ENCODE results near the gene NRXN3. TPM values are rescaled to one million over a fixed set of nuclear protein-coding genes. Genes with fewer than 3 reads are reported as not detected.

Gene NRXN3
- total RNA-seq, 1 experiment from 2014 or later, result not detected

DNA sequence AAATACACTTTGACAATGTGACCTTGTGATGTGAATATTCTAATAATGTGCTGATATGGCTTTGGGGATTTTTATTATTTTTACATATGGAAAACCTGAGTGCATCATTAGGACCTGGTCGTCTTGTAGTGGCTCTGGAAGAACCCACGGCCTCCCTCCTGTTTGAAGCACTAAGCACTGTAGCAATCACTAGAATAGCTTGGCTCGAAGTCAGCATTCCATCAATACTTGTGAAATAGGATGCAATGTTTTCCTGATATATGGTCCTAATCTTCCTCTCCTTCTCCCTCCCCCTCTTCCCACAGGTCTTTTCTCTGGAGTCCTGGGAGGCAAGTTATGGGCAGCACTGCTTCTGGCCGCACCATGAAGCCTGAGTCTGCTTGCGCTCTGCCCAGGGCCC is 71.9 kb downstream of the NRXN3 start:
- H3K36me3 ChIP-seq (ENCODE audit: low read depth), result no peaks in the 10 kb centered on the region

DNA sequence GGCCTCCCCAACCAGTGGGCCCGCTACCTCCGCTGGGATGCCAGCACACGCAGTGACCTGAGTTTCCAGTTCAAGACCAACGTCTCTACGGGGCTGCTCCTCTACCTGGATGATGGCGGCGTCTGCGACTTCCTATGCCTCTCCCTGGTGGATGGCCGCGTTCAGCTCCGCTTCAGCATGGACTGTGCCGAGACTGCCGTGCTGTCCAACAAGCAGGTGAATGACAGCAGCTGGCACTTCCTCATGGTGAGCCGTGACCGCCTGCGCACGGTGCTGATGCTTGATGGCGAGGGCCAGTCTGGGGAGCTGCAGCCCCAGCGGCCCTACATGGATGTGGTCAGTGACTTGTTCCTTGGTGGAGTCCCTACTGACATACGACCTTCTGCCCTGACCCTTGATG is 73.0 kb downstream of the NRXN3 start:
- Histone ChIP-seq H3K4me2 (no peak overlapping the region), H3K9me3 (ENCODE audit: insufficient read depth, low read depth) (no peaks in the 10 kb centered on the region), H3K27me3 (ENCODE audit: insufficient read depth, low read depth) (peaks cover 86% of the 10 kb centered on the region), H3K4me3 (no peak overlapping the region), H3F3A (ENCODE audit: insufficient read depth, low read depth) (no peaks in the 10 kb centered on the region), H3K27ac (no peak overlapping the region), H3K9me2 (ENCODE audit: insufficient read depth) (no peaks in the 10 kb centered on the region), H3K4me1 (replicated peaks; ENCODE audit: insufficient read depth) (no peaks in the 10 kb centered on the region), H3K36me3 (ENCODE audit: low read depth) (no peaks in the 10 kb centered on the region), H2AFZ (no peak overlapping the region), H4K20me1 (ENCODE audit: insufficient read depth) (no peaks in the 10 kb centered on the region), H3K79me2 (ENCODE audit: low read depth) (no peaks in the 10 kb centered on the region)
- no TSS peak for BruUV-seq (replicated peaks)
- ChIA-PET CTCF (no interaction called here), POLR2A (ENCODE audit: unreplicated experiment) (no interaction called here)
- no peak for TF ChIP-seq EZH2 (IDR thresholded peaks at IDR 0.05; ENCODE audit: low read depth)
- TF ChIP-seq, protein P1, sequence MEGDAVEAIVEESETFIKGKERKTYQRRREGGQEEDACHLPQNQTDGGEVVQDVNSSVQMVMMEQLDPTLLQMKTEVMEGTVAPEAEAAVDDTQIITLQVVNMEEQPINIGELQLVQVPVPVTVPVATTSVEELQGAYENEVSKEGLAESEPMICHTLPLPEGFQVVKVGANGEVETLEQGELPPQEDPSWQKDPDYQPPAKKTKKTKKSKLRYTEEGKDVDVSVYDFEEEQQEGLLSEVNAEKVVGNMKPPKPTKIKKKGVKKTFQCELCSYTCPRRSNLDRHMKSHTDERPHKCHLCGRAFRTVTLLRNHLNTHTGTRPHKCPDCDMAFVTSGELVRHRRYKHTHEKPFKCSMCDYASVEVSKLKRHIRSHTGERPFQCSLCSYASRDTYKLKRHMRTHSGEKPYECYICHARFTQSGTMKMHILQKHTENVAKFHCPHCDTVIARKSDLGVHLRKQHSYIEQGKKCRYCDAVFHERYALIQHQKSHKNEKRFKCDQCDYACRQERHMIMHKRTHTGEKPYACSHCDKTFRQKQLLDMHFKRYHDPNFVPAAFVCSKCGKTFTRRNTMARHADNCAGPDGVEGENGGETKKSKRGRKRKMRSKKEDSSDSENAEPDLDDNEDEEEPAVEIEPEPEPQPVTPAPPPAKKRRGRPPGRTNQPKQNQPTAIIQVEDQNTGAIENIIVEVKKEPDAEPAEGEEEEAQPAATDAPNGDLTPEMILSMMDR (conservative IDR thresholded peaks at IDR 0.05), result no peak
- intact Hi-C loops (cut with micrococcal nuclease; ENCODE audit: unreplicated experiment), result no loop called here
- no peak for DNase-seq

More for the DNA sequence above, 71.9 kb downstream of the NRXN3 start:
- intact Hi-C loops (cut with micrococcal nuclease; ENCODE audit: unreplicated experiment), result no loop called here
- CTCF ChIA-PET, result no interaction called here
- H2AFZ ChIP-seq, result no peak overlapping the region
- no peaks in the 10 kb centered on the region for H3K79me2 ChIP-seq (ENCODE audit: low read depth)
- POLR2A ChIA-PET (ENCODE audit: unreplicated experiment), result no interaction called here
- H3K4me2 ChIP-seq, result no peak overlapping the region
- no peaks in the 10 kb centered on the region for H3K9me2 ChIP-seq (ENCODE audit: insufficient read depth)
- H4K20me1 ChIP-seq (ENCODE audit: insufficient read depth), result no peaks in the 10 kb centered on the region
- no peaks in the 10 kb centered on the region for H3K9me3 ChIP-seq (ENCODE audit: insufficient read depth, low read depth)
- no peak for TF ChIP-seq EZH2 (IDR thresholded peaks at IDR 0.05; ENCODE audit: low read depth)
- TF ChIP-seq, protein P1 (conservative IDR thresholded peaks at IDR 0.05), result no peak
- peaks cover 84% of the 10 kb centered on the region for H3K27me3 ChIP-seq (ENCODE audit: insufficient read depth, low read depth)
- no peak overlapping the region for H3K4me3 ChIP-seq
- DNase-seq, result no peak
- no TSS peak for BruUV-seq (replicated peaks)
- H3F3A ChIP-seq (ENCODE audit: insufficient read depth, low read depth), result no peaks in the 10 kb centered on the region
- H3K27ac ChIP-seq, result no peak overlapping the region
- H3K4me1 ChIP-seq (replicated peaks; ENCODE audit: insufficient read depth), result no peaks in the 10 kb centered on the region

- CTCF ChIA-PET, result no interaction called here
- Histone ChIP-seq H3K27ac (no peak overlapping the region), H4K20me1 (ENCODE audit: insufficient read depth) (no peaks in the 10 kb centered on the region), H3K27me3 (ENCODE audit: insufficient read depth, low read depth) (peaks cover 84% of the 10 kb centered on the region), H3K79me2 (ENCODE audit: low read depth) (no peaks in the 10 kb centered on the region), H3K4me3 (no peak overlapping the region), H3F3A (ENCODE audit: insufficient read depth, low read depth) (no peaks in the 10 kb centered on the region), H3K9me2 (ENCODE audit: insufficient read depth) (no peaks in the 10 kb centered on the region), H3K9me3 (ENCODE audit: insufficient read depth, low read depth) (no peaks in the 10 kb centered on the region), H2AFZ (no peak overlapping the region), H3K4me2 (no peak overlapping the region), H3K4me1 (replicated peaks; ENCODE audit: insufficient read depth) (no peaks in the 10 kb centered on the region), H3K36me3 (ENCODE audit: low read depth) (no peaks in the 10 kb centered on the region)
- BruUV-seq (replicated peaks), result no TSS peak
- no peak for TF ChIP-seq EZH2 (IDR thresholded peaks at IDR 0.05; ENCODE audit: low read depth)
- TF ChIP-seq, protein P1 (conservative IDR thresholded peaks at IDR 0.05), result no peak
- POLR2A ChIA-PET (ENCODE audit: unreplicated experiment), result no interaction called here
- no peak for DNase-seq
- intact Hi-C loops (cut with micrococcal nuclease; ENCODE audit: unreplicated experiment), result no loop called here
These were observed 75.1 kb downstream of the NRXN3 start for GRCh38 chr14:78245238-78245637.

Measured in PC-9 (cell line).